HG03045 (cell line): Measurements from ENCODE around the gene COL13A1.

Source experiments
- ATAC-seq: cut with Tn5 transposase; IDR thresholded peaks from one replicate; pipeline ENCODE4 v1.9.1; 2021; ENCODE audit warnings: mild to moderate bottlenecking, moderate library complexity; ENCODE audit not compliant: unreplicated experiment

COL13A1 gene

DNA sequence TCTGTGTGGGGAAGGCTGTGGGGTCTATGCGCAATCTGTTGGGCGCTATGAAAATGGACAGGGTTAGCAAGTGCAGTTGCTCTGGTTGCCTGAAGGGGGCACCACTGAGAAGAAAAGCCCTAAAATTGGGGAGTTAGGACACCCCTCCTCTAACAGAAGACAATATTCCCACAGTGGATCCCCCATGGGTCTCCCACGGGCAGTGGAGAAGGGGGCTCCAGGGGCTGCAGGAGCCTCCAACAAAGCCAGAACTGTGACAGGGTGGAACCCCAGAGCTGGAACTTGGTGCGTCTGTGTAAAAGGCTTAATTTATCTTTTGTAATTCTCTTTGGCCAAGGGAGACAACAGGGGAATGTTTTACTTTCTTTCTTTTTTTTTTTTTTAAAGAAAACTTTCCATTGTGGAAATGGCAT, 12.5 kb upstream of the COL13A1 start:
- no peak for ATAC-seq

DNA sequence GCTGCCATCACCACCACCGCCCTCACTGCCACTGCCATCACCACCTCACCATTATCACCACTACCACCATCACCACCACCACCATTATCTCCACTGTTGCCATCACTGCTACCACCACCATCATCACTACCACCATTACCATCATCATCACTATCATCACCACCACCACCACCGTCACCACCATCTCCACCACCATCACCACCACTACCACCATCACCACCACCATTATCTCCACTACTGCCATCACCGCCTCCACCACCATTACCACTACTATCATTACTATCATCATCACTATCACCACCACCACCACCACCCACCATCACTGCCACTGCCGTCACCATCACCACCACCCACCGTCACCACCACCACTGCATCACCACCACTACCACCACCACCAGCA, 9.9 kb upstream of the COL13A1 start:
- ATAC-seq: no peak

DNA sequence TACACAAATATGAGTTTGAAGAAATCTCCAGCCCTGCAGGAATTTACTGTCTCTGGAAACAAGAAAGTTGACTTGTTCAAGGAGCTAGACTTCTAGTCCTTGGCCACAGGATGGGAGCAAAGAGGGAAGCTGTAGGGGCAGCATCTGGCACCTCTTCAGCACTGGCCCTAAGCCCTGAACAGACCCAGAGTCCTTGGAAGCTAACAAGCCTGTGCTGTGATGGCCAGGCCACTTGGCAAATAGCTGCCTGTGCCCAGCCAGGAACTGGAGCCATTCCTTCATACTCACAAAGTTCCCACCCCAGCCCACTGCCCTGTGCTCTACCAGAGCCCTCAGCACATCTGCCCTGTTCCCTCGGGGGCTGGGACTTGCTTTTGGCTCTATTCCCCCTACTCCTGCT, 9.4 kb upstream of the COL13A1 start:
- ATAC-seq: no peak

DNA sequence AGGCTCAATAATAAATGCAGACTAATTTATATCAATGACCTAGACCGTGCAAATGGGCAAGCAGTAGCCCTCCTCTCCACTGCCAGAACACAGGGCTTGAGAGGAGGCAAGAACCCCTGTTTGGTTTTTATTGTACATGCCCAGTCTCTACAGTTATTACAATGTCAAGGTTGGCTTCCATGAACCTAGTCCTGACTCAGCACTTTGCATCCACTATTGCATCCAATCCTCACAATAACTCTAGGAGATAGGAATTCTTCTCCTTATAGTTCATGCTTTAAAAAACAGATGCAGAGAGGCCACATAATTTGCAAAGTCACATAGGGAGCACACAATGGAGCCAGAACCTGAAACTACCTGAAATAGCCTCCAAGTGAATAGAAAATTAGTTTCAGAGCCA, 7.0 kb upstream of the COL13A1 start:
- ATAC-seq: no peak

DNA sequence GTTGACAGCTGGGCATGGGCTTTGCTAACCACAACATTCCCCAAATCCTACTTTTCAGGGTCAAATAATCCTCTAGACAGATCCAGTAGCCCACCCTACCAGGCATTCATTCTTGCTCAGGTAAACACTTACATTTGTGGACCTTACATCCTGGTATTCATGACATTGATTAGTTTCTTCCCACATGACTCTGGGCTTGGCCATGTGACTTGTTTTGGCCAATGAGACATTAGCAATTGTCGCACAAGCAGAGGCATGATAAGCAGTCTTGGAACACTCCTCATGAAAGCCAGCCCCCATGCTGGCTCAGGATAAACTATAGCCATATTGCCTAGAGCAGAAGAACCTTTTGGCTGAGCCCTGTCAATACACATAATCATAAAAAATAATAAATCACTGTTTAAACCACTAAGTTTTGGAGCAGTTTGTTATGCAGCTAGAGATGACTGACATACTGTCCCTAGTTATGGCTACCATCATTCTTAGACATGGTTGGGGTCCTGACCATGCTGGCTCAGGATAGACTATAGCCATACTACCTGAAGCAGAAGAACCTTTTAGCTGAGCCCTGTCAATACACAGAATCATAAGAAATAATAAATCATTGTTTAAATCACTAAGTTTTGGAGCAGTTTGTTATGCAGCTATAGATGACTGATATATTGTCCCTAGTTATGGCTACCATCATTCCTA, 6.3 kb upstream of the COL13A1 start:
- ATAC-seq: no peak

DNA sequence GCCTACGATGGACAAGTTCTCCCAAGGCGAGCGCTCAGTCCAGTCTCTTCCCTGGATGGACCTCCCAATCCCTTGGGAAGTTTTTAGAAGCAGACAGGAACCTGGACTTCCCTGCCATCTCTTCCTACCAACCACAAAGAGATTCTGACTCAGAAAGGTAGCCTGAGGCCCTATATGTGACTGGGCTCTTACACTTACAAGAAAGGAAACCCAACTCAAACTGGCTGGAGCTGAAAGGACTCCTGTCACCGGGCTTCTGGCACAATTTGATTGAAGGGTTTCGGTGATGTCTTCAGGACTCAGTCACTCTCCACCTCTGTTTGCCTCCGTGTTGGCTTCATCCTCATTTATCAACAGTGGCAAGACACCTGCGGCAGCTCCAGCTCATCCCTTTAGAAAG, 3.7 kb upstream of the COL13A1 start:
- no peak for ATAC-seq

DNA sequence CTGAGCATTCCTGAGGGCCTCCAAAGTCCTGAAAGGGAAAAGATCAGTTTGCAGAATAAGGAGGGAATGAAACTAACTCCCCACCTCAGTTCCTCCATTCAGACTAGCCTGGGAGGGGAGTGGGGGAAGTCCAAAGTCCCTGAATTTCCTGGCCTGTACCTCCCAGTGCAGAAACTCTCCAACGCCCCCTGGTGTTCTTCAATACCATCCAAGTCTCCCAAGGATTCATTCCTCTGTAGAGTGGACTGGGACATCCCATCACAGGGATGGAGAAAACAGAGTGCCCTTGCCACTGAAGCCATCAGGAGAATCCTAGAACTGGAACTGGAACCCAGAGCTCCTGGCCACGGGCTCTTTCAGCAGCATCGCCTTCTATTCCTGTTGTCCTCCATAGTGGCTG, 1.6 kb upstream of the COL13A1 start:
- no peak for ATAC-seq

DNA sequence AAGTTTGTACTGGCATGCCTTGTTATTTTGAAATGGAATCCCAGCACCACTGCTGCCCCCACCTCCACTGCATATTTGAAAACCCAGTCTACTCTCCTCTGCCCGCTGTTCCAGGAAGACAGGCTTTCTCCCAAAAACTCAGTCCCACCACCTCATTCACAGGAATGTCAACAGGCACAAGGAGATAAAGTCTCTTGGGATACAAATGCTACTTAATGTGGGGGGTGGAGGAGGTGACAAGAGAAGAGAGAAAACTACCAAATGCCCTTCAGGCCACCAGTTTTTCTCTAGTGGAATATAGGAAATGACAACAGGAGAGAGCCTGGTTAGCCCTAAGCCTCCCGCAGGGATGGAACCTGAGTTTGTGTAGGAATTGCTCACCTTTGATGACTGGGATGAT, 1.0 kb upstream of the COL13A1 start:
- no peak for ATAC-seq

DNA sequence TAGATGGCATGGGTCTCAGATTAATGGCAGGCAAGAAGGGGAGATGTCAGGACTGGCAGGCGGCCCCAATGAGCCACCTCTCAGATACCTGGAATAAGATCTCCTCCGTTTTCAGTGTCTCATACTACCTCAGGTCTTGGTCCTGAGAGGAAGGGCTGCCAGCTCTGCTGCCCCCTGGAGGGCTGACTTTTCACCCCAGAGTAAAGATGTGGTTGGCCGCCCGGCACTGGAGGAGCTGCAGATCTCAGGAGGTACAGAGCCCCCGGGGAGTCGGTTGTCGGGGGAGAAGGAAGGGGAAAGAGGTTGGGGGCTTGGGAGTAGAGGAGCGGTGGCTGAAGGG, 642 bp upstream of the COL13A1 start:
- no peak for ATAC-seq

DNA sequence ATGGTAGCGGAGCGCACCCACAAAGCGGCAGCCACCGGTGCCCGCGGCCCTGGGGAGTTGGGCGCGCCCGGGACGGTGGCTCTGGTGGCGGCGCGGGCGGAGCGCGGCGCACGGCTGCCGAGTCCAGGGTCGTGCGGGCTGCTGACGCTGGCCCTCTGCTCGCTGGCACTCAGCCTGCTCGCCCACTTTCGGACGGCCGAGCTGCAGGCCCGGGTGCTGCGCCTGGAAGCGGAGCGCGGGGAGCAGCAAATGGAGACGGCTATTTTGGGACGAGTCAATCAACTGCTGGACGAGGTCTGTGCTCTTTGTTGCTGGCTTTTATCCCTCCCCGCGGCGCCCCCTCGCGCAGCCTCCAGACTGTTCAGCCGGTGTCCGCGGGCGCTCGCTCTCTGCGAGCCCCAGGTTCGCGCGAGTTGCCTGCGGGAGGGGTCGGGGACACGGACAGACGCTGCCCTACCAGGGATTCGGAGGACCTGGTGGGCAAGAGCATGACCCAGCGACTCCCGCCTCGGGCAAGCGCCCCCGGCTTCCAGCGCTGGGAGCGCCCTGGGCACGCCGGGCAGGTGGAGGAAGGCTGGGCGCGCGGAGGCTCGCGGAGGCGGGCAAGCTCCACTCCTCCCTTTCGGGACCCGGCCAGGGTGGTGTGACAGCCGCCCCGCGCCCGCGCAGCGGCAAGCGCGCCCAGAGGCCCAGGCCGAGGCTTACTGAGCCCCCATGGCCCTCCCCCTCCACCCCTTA, 887 bp downstream of the COL13A1 start:
- no peak for ATAC-seq

DNA sequence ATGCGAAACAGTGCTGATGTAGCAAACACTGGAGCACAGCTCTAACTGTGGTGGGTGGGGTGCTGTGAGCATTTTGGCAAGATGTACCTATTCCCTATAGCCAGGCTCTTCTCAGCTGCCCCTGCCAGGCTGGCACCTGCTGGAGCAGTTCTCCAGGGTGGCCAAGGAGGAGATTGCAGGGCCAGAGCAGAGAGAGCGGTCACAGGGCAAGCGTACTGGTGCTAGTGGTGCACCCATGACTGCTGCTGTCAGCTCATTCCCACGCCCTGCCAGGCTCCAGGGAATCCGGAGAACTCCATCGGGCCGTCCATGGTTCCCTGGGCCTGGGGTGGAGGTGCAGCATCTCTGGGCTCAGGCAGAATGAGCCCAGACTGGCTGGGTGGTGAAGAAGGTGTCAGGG, 2.1 kb downstream of the COL13A1 start:
- no peak for ATAC-seq

DNA sequence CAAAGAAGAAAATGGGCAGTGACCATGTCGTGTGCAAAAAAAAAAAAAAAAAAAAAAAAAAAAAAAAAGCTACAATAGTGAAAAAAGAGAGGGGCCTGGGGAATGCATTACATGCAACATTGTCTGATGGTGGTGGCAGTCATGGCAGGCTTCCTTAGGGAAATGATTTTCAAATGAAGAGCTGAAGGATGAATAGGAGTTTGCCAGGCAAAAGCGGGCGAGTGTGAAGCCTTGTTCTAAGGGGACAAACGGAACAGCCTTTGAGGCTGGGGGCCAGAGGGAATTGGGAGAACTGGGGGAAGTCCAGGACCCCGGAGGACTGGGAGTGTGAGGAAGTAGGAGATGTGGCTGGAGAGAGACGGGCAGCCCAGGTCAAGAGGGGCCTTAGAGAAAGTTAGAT, 3.1 kb downstream of the COL13A1 start:
- no peak for ATAC-seq

DNA sequence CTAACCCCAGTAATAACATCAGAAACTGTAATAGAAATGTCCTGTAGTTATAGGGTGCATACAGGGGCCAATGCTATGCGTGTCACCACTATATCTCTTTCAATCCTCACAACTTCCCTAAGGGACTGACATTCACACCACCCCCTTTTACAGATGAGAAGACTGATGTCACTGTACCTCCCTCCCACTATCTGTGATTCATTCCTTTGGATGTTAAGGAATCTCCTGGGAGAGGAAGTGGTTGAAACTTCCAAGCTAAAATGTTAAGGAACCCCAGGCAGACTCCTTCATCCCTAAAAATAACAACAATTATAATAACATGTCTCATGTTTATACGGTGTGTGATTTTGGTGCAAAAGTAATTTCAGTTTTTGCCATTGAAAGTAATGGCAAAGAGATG, 5.4 kb downstream of the COL13A1 start:
- no peak for ATAC-seq

DNA sequence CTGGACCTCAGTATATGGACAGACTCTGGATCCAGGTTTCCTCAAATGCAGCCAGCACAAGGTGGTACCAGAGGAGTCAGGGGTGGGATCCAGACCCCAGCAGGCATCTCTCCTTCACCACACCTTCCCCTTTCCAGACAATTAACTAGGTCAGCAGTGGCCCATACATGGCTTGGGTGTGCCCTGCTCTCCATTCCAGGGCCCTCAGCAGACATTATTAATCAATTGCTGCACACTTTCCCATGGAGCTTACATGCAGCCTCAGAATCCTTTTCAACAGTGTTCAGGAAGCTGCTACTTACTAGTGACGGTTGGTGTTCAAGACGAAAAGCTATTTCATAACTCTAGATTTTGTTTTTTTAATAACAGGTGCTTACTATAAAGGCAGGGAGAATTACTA, 6.0 kb downstream of the COL13A1 start:
- no peak for ATAC-seq

DNA sequence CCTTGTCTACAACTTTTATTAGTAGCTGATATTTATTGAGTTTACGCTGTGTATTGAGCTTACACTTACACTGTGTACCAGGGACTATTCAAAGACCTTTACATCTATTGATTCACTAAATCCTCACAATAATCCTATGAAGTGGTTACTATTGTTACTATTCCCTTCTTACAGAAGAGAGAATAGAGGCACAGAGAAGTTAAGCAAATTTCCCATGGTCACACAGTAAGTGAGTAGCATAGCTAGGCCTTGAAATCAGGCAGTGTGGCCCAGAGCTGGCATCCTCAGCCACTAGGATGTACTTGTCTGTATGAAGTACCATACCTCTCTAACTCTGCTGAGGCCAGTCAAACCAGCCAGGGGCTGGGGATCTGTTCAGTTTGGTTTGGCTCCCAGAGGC, 7.6 kb downstream of the COL13A1 start:
- ATAC-seq: no peak

DNA sequence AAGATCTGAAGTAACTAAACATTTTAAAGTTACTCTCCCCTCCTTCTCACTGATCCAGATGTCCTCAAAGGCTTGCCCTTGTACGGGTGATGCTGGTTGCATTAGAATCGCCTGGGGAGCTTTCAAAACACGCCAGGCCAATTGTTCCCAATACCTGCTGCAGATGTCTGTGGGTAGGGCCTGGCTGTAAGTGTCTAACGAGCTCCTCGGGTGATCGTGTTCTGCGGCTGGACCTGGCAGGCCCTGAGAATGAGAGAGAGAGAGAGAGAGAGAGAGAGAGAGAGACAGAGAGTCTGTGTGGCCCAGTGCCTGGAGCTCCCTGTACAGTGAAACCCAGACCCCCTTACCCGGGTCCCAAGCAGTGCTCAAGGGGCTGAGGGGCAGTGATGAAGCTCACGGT, 8.4 kb downstream of the COL13A1 start:
- ATAC-seq: no peak

DNA sequence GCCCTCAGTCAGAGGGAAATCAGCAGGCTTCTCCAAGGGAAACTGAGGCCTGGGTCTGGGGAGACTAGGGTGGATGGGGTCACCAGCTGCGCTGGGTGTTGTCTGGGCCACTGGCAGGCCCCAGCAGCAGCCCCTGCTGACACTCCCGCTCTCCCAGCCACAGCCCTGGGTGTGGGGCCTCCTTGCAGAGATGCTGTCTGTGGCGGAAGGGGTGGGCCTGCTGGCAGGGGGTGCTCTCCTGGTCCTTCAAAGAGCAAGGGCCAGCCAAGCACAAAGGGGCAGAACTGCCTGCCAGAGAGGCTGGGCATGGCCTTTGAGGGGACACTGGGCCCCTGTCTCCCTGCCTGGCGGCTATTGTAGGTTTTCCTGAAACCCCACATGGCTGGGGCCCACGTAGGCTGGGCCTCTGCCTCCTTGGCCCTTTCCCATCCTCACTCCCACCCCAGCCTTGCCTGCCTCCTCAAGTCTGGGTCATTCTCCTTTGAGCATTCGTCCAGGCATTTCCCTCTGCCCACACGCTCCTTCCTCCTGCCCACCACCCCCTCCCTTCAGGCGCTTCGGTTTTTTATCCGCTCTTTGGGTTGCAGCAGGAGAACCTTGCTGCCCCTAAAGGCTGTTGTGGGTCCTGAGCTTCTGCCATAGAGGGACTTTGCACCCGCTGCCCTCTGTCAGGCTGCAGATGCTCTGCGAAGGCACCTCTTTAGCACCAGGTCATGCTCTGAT, 9.1 kb downstream of the COL13A1 start:
- ATAC-seq: no peak

DNA sequence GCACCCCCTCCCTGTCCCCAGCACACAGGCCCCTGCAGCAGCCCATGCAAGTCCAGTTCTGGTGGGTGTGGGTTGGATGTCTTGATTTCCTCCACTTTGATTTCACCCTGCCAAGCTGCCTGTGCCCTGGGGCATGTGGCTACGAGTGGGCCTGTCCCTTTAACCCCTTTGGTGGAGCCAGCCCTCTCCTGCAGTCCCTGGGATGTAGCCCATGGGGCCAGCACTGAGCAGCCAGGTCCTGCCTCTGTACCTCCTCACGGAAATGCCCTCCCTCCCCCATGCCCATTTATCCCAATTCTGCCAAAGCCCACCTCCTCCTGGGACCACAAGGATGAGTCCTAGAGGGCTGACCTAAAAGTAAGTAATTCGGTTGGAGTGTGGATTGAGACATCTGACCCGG, 11.9 kb downstream of the COL13A1 start:
- no peak for ATAC-seq

DNA sequence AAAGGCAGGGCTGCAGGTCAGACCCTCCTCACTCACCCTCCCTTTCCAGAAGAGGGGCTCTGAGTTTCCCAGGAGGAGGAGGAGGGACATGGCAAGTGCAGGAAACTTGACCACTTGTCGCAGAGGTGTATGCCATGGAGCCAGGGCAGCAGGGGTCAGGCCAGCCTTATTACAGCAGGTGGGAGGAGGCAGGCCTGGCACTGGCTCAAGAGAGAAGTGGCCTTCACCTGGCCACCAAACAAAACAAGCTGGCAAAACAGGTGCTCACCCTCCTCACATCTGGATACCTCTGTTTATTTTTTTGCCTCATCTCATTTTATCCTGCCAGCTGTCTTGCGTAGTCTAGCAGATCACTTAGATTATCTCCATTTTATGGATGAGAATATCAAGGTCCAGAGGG, 12.5 kb downstream of the COL13A1 start:
- ATAC-seq: no peak

DNA sequence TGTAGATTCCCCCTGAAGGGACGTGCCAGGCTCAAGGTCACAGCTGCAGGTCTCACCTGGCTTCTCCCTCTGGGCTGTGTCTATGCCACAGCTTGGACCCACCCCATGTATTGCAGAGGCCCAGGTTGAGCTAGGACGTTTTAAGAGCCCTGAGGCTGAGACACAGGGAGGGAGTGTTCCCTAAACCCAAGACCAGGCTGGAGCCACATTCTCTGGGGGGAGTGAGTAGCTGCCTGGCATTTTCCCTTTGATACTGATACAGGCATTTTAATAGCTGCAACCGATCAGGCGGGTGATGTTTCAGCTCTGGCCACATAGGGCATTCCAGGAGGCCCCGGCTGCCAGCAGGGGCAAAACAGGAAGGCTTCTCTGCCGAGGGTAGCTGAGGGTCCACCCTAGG, 13.4 kb downstream of the COL13A1 start:
- ATAC-seq: no peak

DNA sequence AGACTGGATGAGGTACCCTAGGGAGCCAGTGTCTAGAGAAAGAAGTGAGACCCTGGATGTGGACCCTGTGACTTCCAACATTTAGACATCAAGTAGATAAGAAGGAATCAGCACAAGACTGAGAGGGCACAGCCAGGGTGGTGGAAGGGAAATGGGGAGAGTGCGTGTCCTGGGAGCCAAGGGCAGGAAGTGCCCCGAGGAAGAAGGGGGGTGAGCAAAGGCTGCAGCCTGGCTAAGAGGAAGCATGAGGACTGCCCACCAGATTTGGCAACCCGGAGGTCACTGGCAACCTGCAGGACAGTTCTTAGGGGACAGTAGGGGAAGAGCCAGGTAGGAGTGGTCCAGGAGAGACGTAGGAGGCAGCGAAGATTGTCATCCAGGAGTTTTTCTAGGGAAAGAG, 14.8 kb downstream of the COL13A1 start:
- no peak for ATAC-seq

DNA sequence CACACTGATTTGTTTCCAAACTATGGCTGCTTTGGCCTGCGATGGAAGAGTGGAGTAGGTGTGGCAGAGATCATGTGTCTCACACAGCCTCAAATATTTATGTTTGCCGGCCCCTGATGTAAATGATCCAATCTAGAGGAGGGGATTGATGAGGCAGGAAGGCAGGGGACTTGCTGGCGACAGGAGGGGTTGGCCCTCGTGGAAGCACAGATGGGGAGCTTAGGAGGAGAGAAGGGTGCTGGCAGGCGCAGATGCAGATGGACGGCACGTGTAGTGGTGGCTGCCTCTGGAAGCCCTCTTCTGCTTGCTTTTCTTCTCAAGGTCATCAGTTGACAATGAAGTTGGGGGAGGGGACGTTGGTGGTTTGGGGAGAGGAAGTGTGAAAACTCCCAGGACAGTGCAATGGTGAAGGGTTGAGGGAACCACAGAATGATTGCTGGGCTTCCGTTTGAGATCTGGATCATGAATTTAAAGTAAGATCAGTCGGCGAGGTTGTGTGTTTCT, 15.4 kb downstream of the COL13A1 start:
- ATAC-seq: no peak
